HG03520 (cell line): Measurements from ENCODE around the gene SLC35G4.
"Not testable (repeated sequence)": the region's sequence is repeated elsewhere in the genome, so short reads cannot be mapped to it uniquely, and the experiment has no call there.

ENCODE experiments used
- ATAC-seq: cut with Tn5 transposase; IDR thresholded peaks from one replicate; pipeline ENCODE4 v1.9.1; 2021; ENCODE audit warnings: mild to moderate bottlenecking, moderate library complexity; ENCODE audit not compliant: unreplicated experiment

The SLC35G4 gene

GRCh38 chr18:11609488-11609887, at the start of gene SLC35G4:
TSS of gene SLC35G4 (plus strand) at chr18:11609596. CDS start at chr18:11609596, 0 bp downstream.
- not testable (repeated sequence) for ATAC-seq

DNA sequence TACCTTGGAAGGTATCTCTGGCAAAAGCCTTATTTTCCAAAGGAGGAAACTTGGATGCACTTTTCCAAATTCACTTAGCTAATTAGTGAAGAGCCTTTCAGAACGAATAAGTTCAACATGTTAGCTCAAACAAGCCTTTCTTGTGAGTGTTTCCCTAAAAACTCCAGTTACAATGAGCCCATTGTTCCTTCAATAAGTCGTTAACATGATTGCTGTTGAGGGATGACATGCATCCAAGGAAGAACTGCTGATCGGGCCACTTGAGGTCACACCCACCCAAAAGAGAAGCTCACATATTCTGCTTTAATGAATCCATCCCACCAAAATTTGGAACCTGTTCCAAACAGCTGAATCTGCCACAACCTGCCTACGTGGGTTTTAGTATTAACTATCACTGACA, 48.1 kb upstream of the SLC35G4 start:
- no peak for ATAC-seq

DNA sequence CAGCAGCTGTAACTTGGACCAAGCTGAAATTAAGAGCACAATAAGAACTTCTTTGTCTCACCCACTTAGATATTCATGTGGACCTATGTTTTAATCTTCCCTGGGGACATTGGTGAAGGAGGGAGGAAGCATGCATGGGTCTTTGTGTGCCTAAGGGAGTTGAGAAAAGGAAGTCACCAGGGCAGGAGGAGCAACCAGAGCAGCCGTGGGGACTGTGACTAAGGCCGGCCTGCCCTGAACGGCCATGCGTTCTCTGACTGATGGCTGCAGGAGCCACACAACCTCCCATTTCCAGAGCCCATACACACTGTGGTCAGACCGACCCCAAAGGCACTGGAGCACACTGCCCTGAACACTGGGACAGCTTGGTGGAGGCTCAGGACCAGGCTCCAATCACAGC, 43.7 kb upstream of the SLC35G4 start:
- ATAC-seq: no peak

DNA sequence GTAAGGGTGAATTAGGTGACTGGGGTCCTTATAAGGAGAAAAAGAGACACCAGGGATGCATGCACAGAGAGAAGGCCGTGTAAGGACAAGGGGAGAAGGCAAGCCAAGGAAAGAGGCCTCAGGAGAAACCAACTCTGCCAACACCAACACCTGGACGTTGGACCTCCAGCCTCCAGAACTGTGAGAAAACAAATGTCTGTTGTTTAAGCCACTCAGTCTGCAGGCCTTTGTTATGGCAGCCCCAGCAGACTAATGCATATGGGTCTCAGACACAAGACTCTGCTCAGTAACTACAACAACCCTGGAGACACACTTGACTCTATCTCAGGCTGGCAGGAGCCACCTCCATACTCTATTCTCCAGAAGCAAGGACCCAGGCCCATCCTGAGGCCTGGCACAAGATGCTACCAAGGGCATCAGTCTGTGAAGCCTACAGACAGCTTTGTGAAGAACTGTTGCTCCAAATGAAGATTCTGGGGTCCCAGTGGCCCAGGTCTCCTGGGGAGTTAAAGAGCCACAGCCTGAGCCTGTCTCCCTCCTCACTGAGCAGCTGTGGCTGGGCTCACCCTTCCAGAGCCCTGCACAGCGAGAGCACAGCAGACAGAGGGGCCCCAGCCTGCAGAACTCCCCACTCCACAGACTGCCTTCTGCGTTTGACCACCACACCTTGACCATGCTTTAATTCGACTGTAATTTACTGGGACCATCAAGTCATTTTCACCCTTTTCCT, 43.0 kb upstream of the SLC35G4 start:
- no peak for ATAC-seq

DNA sequence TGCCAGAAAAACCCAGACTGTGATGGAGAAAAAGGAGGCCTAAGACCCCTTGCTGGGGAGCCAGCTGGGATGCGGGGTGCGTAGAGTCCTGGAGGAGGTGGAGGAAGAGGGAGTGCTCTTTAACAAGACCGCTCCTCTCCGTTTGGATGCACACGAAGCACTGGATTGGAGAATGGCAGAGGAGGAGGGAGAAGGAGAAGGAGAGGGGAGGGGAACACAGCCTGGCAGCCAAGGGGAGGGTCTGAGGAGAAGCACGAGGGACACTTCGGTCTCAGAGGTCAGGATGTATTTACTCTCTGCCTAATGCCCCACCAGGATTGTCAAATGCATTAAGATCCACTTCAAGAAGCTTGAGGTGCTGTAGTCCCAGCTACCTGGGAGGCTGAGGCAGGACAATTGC, 42.0 kb upstream of the SLC35G4 start:
- ATAC-seq: no peak

GRCh38 chr18:11570073-11570588, 39.3 kb upstream of the SLC35G4 start:
- no peak for ATAC-seq

DNA sequence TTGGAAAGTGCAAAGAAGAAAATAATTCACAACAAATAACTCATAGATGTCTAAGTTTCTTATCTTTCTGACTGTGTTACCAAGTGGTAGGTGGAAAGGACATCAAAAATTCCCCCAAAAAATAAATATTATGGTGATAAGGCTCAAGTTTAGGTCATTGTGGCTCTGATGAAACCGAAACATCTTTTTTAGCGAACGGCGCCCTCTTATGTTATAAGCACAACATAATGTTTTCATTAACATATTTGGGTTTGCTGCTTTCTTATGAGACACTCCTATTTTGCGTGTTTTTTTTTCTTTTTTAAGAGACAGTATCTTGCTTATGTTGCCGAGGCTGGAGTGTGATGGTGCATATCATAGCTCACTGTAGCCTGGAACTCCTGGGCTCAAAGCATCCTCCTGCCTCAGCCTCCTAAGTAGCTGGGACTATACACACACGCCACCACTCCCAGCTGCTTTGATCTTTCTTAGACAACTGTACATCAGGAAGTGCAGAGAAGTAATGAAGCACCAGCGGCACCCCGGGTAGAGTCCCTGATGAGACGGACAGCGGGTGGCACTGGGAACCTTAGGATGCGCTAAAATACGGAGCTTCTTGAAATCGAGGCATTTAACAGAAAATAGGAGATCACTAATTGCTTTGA, 38.5 kb upstream of the SLC35G4 start:
- no peak for ATAC-seq

DNA sequence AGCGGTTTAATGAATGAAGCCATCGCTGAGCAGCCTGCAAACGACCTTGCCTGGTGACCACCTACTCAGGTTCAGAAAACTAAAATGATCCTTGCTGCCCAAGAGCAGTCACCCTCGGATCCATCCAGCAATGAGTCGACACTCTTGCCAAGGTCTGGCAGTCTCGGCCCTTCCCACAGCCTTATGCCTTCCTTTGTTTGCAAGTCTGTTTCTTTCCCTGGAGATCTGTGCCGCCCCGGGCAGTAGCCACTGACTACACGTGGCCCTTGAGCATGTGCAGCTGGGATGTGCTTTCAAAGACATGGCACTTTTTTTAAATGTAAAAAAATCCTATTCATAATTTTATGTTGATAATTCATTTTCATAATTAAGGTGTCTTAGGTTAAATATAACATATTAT, 37.2 kb upstream of the SLC35G4 start:
- ATAC-seq: no peak

DNA sequence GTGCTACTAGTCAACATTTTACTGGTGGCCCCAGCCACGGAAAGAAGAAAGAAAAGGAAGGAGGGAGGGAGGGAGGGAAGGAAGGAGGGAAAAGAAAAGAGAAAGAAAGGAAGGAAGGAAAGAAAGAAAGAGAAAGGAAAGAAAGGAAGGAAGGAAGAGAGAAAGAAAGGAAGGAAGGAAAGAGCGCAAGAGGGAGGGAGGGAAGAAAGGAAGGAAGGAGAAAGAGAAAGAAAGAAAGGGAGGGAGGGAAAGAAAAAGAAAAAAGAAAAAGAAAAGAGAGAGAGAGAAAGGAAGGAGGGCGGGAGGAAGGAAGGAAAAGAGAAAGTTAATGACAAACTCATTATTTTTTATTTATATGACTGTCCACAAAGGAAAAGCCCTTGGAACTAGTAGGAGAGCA, 34.9 kb upstream of the SLC35G4 start:
- ATAC-seq: no peak

GRCh38 chr18:11577271-11578112, 31.9 kb upstream of the SLC35G4 start:
- ATAC-seq: no peak

DNA sequence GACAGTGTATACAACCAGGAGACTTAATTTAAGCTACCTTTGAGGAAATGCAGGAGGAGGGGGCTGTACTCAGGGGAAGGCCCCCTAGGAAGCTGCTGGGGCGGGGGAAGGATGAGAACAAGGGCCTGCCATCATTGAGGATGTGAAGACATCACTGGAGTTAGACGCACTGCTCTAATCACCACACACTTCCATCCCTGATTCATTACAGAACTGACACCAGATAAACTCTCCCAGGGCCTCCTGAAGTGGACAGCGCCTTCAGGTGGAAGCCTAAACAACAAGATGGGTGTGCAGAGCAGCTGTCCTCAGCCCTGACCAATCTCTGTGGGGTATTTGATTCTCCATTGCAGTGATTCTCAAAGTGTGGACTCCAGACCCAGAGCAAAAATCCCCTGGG, 30.6 kb upstream of the SLC35G4 start:
- no peak for ATAC-seq

DNA sequence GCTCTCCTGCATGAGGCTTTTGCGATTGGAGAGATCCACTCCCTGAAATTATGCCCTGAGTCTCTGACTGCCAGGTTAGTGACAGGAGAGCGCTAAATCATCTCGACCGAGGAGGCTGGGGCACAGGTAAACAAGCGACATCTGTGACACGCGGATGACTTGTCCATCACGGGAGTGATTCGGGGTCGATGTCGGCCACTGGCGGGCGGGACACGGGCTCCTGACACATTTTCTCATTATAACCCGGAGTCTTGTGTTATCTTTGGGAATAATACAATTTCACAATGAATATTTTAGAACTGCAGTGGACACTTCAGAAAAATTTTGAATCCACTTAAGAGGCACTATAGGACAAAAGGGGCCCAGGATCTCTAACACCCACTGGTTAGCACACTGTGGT, 29.5 kb upstream of the SLC35G4 start:
- ATAC-seq: no peak

DNA sequence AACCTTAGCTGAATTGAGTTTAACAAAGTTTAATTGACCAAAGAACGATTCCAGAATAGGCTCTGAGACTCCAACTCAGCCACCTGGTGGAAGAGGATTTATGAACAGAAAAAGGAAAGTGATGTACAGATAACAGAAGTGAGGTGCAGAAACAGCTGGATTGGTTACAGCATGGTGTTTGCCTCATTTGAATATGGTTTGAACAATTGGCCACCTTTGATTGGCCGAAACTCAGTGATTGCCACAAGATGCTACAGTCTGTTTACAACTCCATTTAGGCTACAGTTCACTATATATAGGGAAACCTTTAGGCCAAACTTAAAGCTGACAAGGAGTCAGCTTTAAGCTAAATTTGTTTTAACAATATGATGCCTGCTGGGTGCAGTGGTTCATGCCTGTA, 28.1 kb upstream of the SLC35G4 start:
- no peak for ATAC-seq

GRCh38 chr18:11585596-11585995, 23.8 kb upstream of the SLC35G4 start:
- no peak for ATAC-seq

- ATAC-seq: no peak
Observed at GRCh38 chr18:11586896-11587295, 22.5 kb upstream of the SLC35G4 start.

DNA sequence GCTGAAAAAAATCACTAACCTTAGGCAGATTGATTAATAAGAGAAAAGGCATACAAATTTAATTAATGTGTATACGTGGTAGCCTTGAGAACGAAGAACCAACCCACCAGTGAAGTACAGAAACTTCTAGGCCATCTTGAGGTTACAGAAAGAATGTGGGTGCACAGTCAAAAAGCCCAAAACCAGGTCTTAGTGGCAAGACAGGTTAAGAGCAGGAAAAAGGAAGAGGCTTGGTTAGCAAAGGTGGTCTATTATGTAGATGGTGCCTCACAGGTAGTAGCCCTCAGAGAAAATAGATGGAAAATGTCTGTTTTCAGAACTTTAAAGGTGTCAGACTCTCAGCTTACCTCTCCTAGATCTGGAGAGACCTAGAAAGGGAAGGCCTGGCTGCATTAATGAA, 22.0 kb upstream of the SLC35G4 start:
- ATAC-seq: no peak

DNA sequence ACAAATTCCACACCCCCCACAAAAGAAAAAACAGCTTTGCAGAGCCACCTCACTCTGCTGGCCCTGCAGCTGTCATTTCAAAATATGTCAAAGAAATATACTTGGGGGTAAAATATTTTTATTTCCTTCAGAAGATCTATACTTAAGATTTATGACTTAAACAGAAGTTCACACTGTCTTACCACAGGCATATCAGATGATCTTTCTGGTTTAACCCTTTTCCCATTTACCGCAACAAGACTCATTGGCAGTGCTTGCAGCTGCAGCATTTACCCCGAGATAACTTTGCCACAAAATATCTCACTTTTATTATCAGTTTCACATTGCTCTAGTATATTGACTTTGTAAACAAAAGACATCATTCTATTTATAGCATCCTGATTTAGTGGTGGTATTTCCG, 21.6 kb upstream of the SLC35G4 start:
- no peak for ATAC-seq

DNA sequence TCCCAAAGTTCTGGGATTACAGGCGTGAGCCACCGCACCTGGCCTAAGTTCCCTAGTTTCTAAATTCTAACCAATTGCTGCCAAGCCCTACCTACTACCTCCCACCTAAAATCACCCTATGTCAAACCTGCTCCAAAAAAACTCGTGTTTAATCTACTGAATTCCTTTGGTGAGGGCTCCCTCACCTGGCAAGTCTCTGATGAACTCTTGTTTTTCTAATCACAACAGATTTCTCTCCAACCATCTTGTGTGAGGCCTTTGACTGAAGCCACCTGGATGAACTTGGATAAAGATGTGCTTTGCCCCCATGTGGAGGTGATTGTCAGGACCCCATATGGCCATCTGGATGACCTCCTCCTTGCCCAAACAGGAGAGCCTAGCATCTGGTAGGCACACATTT, 17.4 kb upstream of the SLC35G4 start:
- ATAC-seq: no peak

DNA sequence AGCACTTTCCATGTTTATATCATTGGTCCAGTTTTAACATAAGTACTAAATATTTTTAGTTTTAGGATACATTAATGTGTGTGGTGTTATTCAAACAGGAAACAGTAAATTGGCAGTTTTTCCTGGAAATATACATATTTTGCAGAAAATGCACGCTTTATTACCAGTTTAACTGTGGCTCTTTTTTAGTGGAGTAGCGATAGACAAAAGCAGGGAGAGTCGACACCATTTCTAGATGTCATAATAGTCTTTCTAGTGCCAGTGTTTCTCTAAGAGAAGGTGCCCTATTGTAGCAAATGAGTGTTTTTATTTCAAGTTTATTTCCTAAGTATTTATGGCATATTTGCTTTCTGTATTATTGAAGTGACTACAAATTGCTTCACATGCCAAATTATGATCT, 9.1 kb upstream of the SLC35G4 start:
- no peak for ATAC-seq

GRCh38 chr18:11607906-11608305, 1.5 kb upstream of the SLC35G4 start:
- ATAC-seq: no peak

GRCh38 chr18:11608618-11609017, 778 bp upstream of the SLC35G4 start:
- ATAC-seq: not testable (repeated sequence)

- ATAC-seq: not testable (repeated sequence)
Observed at GRCh38 chr18:11613073-11613472, 3.7 kb downstream of the SLC35G4 start.
